HS-5 (cell line): Measurements from ENCODE around the gene IGFBP3.

ENCODE experiments used
- DNase-seq: peaks from one replicate; pipeline ENCODE4 v3.0.0-alpha.2; 2012; ENCODE audit warnings: low read depth

The IGFBP3 gene

GRCh38 chr7:45872116-45873034, 48.7 kb downstream of the IGFBP3 start:
- no peak for DNase-seq

- DNase-seq: no peak
These were observed 51.6 kb downstream of the IGFBP3 start for GRCh38 chr7:45869426-45869825.

GRCh38 chr7:45867471-45867870, 53.6 kb downstream of the IGFBP3 start:
- no peak for DNase-seq

GRCh38 chr7:45865594-45866410, 55.3 kb downstream of the IGFBP3 start:
- no peak for DNase-seq

- DNase-seq: no peak
These were observed 57.4 kb downstream of the IGFBP3 start for GRCh38 chr7:45863715-45864114.
